Lower lobe of right lung (tissue), 2 donors: Measurements from ENCODE around the gene ADGRL3. TPM values are rescaled to one million over a fixed set of nuclear protein-coding genes. Genes with fewer than 3 reads are reported as not detected.

Source experiments
- ATAC-seq, 2 donors: fragments of 200-7000 bp; cut with Tn5 transposase; one replicate each; pipeline ENCODE4 v1.9.1; 2020 to 2022; ENCODE audit warnings: mild to moderate bottlenecking in 2 of 2, moderate library complexity in 2 of 2
- DNase-seq: peaks from one replicate; pipeline ENCODE4 v3.0.0-alpha.2; 2020
- H3K27ac ChIP-seq: fragments of 200-600 bp; one replicate; pipeline ENCODE4 v1.8.0; 2022
- H3K27me3 ChIP-seq: fragments of 200-600 bp; one replicate; pipeline ENCODE4 v1.8.0; 2022; ENCODE audit warnings: low read depth
- H3K36me3 ChIP-seq: fragments of 200-600 bp; one replicate; pipeline ENCODE4 v1.8.0; 2022; ENCODE audit warnings: mild to moderate bottlenecking
- H3K4me1 ChIP-seq: fragments of 200-600 bp; one replicate; pipeline ENCODE4 v1.8.0; 2022
- H3K4me3 ChIP-seq: fragments of 200-600 bp; one replicate; pipeline ENCODE4 v1.8.0; 2022; ENCODE audit warnings: mild to moderate bottlenecking
- H3K9me3 ChIP-seq: fragments of 200-600 bp; one replicate; pipeline ENCODE4 v1.8.0; 2022
- intact Hi-C: fragments of 100-400 bp; cut with DNase I; formaldehyde crosslinking; loops from one replicate; pipeline ENCODE4 v1.11.0; 2022
- total RNA-seq: library from RNA; stranded (reverse); fragmentation: NEBNext Ultra II Directional; extraction: Animal tissue kit (Norgen Biotek cat#: 25700); gene quantifications from one replicate; pipeline ENCODE4 v1.2.1, GENCODE V29; 2021
- TF ChIP-seq, protein P1 (sequence below): fragments of 200-600 bp; IDR thresholded peaks from one replicate; pipeline ENCODE4 v1.8.0; 2022; ENCODE audit warnings: antibody characterized with exemption, mild to moderate bottlenecking
- donor health status: DM: no; HTN: yes; CAD: no; lungs with severe emphysema.

Gene ADGRL3
- total RNA-seq, 1 donor from 2014 or later = 6.0 TPM

DNA sequence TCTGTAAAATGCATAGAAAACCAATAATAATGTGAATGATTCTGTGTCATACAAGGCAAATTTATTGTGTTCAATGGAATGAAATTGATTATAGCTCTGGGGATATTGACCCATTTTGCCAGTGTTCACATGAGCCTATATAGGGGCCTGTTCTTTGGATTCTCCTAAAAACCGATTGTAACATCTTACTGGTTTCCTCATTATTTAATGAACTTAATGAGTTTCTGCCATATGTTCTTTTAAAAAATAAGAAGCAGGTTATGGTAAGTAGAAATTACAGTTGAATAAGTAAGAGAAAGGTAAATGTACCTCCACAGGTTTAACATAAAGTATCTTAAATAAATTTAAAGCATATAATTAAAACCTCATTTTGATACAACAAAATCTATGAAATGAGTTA is 24.6 kb upstream of the ADGRL3 start:
- intact Hi-C loops = no loop called here
- peaks cover 4% of the 10 kb centered on the region for H3K9me3 ChIP-seq
- ATAC-seq = no peak
- TF ChIP-seq, protein P1, sequence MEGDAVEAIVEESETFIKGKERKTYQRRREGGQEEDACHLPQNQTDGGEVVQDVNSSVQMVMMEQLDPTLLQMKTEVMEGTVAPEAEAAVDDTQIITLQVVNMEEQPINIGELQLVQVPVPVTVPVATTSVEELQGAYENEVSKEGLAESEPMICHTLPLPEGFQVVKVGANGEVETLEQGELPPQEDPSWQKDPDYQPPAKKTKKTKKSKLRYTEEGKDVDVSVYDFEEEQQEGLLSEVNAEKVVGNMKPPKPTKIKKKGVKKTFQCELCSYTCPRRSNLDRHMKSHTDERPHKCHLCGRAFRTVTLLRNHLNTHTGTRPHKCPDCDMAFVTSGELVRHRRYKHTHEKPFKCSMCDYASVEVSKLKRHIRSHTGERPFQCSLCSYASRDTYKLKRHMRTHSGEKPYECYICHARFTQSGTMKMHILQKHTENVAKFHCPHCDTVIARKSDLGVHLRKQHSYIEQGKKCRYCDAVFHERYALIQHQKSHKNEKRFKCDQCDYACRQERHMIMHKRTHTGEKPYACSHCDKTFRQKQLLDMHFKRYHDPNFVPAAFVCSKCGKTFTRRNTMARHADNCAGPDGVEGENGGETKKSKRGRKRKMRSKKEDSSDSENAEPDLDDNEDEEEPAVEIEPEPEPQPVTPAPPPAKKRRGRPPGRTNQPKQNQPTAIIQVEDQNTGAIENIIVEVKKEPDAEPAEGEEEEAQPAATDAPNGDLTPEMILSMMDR = no peak
- H3K27me3 ChIP-seq = no peaks in the 10 kb centered on the region
- DNase-seq = no peak
- no peak overlapping the region for H3K27ac ChIP-seq
- H3K4me3 ChIP-seq = no peak overlapping the region
- no peaks in the 10 kb centered on the region for H3K36me3 ChIP-seq
- H3K4me1 ChIP-seq = no peaks in the 10 kb centered on the region

DNA sequence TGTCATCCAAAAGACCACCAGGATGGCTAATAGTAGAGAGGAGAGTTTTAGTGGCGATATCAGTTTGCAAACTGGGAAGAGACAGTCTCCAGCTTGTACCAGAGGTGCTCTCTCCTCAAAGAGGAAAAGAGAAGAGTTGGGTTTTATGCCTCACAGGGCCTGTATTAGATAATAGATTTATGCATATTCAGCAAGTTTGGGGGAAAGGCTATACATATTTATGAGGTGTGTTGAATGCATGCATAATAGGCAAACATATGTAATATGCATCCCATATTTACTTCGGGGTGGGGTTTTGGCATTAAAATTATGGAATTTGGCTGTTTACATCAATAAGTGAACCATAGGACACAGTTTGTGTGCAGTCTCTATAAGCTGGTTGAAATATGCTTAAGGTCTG is 22.8 kb upstream of the ADGRL3 start:
- H3K9me3 ChIP-seq = peaks cover 4% of the 10 kb centered on the region
- TF ChIP-seq, protein P1 = no peak
- ATAC-seq (no peak), DNase-seq (no peak)
- H3K4me1 ChIP-seq = no peaks in the 10 kb centered on the region
- no peaks in the 10 kb centered on the region for H3K27me3 ChIP-seq
- H3K4me3 ChIP-seq = no peak overlapping the region
- no peak overlapping the region for H3K27ac ChIP-seq
- intact Hi-C loops = no loop called here
- H3K36me3 ChIP-seq = no peaks in the 10 kb centered on the region

DNA sequence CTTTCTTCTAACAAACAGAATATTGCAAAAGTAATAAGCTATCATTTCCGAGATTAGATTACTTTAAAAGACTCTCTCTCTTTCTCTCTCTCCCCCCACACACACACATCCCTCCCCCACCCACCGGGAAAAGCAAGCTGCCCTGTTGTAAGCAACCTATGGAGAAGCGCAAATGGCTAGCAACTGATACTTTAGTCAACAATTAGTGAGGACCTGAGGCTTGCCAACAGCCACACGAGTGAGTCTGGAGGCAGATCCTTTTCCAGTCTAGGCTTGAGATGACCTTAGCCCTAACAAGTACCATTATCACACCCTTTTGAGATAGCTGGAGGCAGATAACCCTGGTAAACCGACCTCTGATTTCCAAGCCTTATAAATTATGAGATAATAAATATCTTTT is 19.7 kb upstream of the ADGRL3 start:
- intact Hi-C loops = no loop called here
- no peak overlapping the region for H3K27ac ChIP-seq
- H3K9me3 ChIP-seq = peaks cover 7% of the 10 kb centered on the region
- no peak overlapping the region for H3K4me3 ChIP-seq
- H3K4me1 ChIP-seq = no peaks in the 10 kb centered on the region
- H3K36me3 ChIP-seq = no peaks in the 10 kb centered on the region
- TF ChIP-seq, protein P1 = no peak
- ATAC-seq = no peak
- DNase-seq = no peak
- H3K27me3 ChIP-seq = no peaks in the 10 kb centered on the region

DNA sequence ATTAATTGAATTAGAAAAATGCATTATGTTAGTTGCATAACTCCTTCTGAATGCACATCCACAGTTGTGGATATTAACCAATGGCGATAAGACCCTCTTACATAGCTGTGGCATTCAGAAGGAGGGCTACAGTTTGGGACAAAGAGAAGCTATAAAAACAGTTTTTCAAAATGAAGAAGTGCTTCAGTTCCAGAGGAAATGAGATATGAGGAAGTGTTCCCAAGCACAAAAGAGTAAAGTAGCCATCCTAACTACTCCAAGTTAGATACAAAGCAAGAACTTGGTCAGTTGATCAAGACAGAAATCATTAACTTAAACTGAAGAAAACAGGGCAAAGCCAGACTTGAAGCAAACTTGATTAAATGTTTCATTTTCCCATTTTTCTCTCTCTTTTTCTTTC is 17.2 kb upstream of the ADGRL3 start:
- ATAC-seq = no peak
- intact Hi-C loops = no loop called here

DNA sequence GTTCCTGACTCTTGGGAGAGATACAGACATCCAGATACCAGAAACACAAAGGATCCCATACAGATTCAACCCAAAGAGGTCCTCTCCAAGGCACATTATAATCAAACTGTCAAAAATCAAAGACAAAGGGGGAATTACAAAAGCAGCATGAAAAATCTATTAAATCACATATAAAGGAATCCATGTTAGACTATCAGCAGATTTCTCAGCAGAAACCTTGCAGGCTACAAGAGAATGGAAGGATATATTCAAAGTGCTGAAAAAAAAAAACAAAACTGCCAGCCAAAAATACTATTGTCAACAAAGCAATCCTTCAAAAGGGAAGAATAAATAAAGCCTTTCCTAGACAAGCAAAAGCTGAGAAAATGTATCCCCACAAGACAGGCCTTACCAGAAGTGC is 14.8 kb upstream of the ADGRL3 start:
- no peaks in the 10 kb centered on the region for H3K36me3 ChIP-seq
- no peak overlapping the region for H3K27ac ChIP-seq
- no peak for ATAC-seq
- no peaks in the 10 kb centered on the region for H3K27me3 ChIP-seq
- H3K4me1 ChIP-seq = no peaks in the 10 kb centered on the region
- DNase-seq = no peak
- H3K4me3 ChIP-seq = no peak overlapping the region
- TF ChIP-seq, protein P1 = no peak
- intact Hi-C loops = no loop called here
- H3K9me3 ChIP-seq = peaks cover 7% of the 10 kb centered on the region

More for the DNA sequence above, 17.2 kb upstream of the ADGRL3 start:
- Histone ChIP-seq H3K4me3 (no peak overlapping the region), H3K9me3 (peaks cover 7% of the 10 kb centered on the region), H3K4me1 (no peaks in the 10 kb centered on the region), H3K27ac (no peak overlapping the region), H3K27me3 (no peaks in the 10 kb centered on the region), H3K36me3 (no peaks in the 10 kb centered on the region)
- TF ChIP-seq, protein P1 = no peak
- DNase-seq = no peak

DNA sequence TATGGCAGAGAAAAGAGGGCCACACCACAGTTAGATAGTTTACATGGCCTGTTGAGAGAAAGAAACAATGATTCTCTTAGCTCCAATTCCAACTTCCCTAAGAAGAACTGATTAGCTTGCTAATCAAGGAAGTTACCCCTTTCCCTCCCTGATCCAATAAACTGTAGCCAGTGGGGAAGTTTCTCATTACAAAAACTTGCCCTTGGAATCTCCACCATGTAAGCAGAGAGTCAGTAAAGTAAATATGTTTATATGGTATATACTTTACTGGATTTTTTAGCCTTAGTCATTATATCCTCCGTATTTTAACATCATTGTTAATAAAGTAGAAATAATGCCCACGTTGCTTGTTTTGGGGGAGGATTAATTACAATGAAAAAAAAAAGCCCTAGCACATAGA is 7.7 kb upstream of the ADGRL3 start:
- H3K4me3 ChIP-seq = no peak overlapping the region
- no peaks in the 10 kb centered on the region for H3K9me3 ChIP-seq
- ATAC-seq (no peak), DNase-seq (no peak)
- TF ChIP-seq, protein P1 = no peak
- H3K27ac ChIP-seq = no peak overlapping the region
- no peaks in the 10 kb centered on the region for H3K27me3 ChIP-seq
- no peaks in the 10 kb centered on the region for H3K36me3 ChIP-seq
- H3K4me1 ChIP-seq = no peaks in the 10 kb centered on the region
- intact Hi-C loops = no loop called here
